OCI-LY1 (cell line): ENCODE data around the gene ZSWIM1.

Source experiments
- EZH2 ChIP-seq: fragments of 200-600 bp; sonication (generic), shearing (Covaris generic); IDR thresholded peaks from 2 replicates; pipeline ENCODE4 v1.8.0; 2017; ENCODE audit warnings: borderline replicate concordance, mixed run types, mild to moderate bottlenecking, antibody characterized with exemption, low read length, moderate library complexity, mixed read lengths
- TF ChIP-seq, protein P1 (sequence below): fragments of 200-600 bp; sonication (generic), shearing (Covaris generic); IDR thresholded peaks from 2 replicates; pipeline ENCODE4 v1.5.1; 2017; ENCODE audit warnings: mild to moderate bottlenecking, antibody characterized with exemption, low read length, moderate library complexity, mixed read lengths

DNA sequence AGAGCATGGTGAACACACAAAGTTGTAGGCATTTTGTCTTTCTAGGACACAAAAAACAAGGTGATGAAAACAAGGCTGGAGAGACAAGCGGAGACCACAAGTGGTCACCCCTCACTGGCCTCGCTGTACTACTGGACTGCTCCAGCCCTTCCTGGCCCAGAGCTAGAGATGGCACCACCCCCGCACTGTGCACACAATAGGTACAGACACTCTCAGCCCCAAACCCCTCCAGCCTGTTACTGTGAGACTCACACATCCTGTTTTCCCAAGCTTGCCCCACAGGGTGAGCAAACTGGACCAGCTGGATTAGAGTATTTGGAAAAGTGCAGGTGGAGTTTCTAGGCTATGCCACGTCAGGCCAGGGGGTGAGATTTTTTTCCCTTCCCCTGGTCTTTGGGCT, 8.4 kb upstream of the ZSWIM1 start:
- TF ChIP-seq, protein P1, sequence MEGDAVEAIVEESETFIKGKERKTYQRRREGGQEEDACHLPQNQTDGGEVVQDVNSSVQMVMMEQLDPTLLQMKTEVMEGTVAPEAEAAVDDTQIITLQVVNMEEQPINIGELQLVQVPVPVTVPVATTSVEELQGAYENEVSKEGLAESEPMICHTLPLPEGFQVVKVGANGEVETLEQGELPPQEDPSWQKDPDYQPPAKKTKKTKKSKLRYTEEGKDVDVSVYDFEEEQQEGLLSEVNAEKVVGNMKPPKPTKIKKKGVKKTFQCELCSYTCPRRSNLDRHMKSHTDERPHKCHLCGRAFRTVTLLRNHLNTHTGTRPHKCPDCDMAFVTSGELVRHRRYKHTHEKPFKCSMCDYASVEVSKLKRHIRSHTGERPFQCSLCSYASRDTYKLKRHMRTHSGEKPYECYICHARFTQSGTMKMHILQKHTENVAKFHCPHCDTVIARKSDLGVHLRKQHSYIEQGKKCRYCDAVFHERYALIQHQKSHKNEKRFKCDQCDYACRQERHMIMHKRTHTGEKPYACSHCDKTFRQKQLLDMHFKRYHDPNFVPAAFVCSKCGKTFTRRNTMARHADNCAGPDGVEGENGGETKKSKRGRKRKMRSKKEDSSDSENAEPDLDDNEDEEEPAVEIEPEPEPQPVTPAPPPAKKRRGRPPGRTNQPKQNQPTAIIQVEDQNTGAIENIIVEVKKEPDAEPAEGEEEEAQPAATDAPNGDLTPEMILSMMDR, result no peak
- TF ChIP-seq EZH2, result no peak
